C4-2B (cell line): ENCODE results near the gene C7orf57.

ENCODE experiments used
- H3K27ac ChIP-seq: fragments of 450-650 bp; 2 replicates; pipeline ENCODE4 v1.5.1; 2017
- CTCF ChIP-seq: fragments of 450-650 bp; conservative IDR thresholded peaks from 2 replicates; pipeline ENCODE4 v1.5.1; 2017; ENCODE audit warnings: mild to moderate bottlenecking
- ZFX ChIP-seq: fragments of 450-650 bp; IDR thresholded peaks from 2 replicates; pipeline ENCODE4 v1.6.1; 2017

The C7orf57 gene

DNA sequence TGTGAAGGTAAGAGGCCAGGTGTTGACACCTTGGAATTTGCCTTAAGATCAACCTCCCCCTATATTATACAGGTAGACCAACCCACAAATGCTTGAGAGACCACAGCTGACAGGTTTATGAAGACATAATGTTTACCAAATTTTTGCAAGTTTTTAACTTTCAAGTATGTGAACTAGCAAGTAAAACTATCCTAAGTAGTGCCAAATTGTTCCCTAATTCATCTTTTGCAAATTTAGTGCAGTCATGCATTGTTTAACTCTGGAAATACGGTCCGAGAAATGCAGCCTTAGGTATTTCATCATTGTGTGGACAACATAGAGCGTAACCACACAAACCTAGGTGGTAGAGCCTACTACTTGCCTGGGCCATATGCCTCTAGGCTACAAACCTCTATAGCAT lies 64.4 kb downstream of the C7orf57 start:
- TF ChIP-seq CTCF (no peak), ZFX (no peak)
- no peak overlapping the region for H3K27ac ChIP-seq

DNA sequence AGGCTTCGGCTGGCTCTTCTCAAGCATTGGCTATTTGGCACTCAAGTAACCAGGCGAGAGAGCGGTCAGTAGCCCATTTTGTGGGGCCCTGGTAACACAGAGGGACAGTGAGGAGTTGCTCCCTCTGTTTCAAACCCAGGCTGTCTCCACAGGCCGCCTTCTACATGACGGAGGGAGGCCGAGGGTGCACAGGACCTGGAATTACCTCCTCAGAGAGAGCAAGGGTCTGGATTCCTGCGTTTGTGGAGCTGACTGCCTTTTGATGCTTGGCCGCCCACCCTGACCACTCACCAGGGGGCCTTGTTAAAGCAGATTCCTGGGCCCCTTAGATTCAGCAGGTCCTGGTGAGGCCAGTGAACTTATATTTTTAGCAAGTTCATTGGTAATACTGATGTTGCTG lies 66.0 kb downstream of the C7orf57 start:
- TF ChIP-seq ZFX, result no peak
- no peak for TF ChIP-seq CTCF
- H3K27ac ChIP-seq, result no peak overlapping the region

GRCh38 chr7:48101968-48102367 lies 66.6 kb downstream of the C7orf57 start:
- no peak for TF ChIP-seq ZFX
- peak; percentile 46 for TF ChIP-seq CTCF

GRCh38 chr7:48102530-48102929 lies 67.2 kb downstream of the C7orf57 start:
- no peak for TF ChIP-seq ZFX
- TF ChIP-seq CTCF, result no peak
- no peak overlapping the region for H3K27ac ChIP-seq

More at GRCh38 chr7:48101968-48102367, 66.6 kb downstream of the C7orf57 start:
- no peak overlapping the region for H3K27ac ChIP-seq

- no peak for TF ChIP-seq ZFX
- no peak for TF ChIP-seq CTCF
- no peak overlapping the region for H3K27ac ChIP-seq
Measured at GRCh38 chr7:48105045-48105444, 69.7 kb downstream of the C7orf57 start.

DNA sequence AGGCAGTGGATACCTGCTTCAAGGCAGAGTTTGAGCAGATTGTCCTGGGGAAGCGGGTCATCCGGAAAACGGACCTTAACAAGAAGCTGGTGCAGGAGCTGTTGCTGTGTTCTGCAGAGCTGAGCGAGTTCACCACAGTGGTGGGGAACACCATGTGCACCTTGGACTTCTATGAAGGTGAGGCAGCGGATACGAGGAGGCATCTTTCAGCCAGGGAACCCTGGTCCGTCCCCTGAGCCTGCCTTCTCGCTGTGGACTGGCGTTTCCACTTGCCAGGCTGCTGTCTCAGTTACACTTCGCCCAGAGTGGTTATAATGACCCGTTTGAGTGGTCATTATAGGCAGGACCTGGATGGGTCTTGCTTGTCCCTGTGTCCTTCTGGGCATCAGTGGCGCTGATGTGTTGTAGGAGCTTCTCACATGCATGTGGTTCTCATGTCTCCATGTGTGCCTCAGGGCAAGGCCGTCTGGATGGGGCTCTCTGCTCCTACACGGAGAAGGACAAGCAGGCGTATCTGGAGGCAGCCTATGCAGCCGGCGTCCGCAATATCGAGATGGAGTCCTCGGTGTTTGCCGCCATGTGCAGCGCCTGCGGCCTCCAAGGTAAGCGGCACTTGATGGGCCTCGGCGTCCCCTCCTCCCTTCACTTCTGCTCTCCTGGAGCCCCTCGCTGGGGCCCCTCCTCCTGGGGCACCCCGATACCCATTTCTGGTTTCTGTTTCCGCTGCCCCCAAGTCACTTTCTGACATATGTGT lies 71.7 kb downstream of the C7orf57 start:
- TF ChIP-seq ZFX (no peak), CTCF (no peak)

GRCh38 chr7:48107926-48108472 lies 72.7 kb downstream of the C7orf57 start:
- no peak overlapping the region for H3K27ac ChIP-seq
- no peak for TF ChIP-seq CTCF

More for the DNA sequence above, 71.7 kb downstream of the C7orf57 start:
- H3K27ac ChIP-seq, result no peak overlapping the region
